Kidney epithelial cell (primary cell): ENCODE measurements around the gene CCDC200. TPM values are rescaled to one million over a fixed set of nuclear protein-coding genes. Genes with fewer than 3 reads are reported as not detected.

Experiments
- total RNA-seq: library from RNA; depleted of rRNA; stranded (reverse); fragments of >200 nt; gene quantifications from 2 replicates; pipeline ENCODE4 v1.2.3, GENCODE V29; 2015

CCDC200 gene
- total RNA-seq, 1 donor from 2014 or later: not detected

Other genes with a start within 250 kb of the CCDC200 start
- gene PTGES3L, start 248.5 kb downstream of the CCDC200 start, total RNA-seq: 1.2 and 1.6 TPM in 2 replicates
- 13.2 and 20.1 TPM in 2 replicates for gene RUNDC1, start 248.1 kb downstream of the CCDC200 start, total RNA-seq
- 1,478 and 1,940 TPM in 2 replicates for gene RPL27, start 230.2 kb downstream of the CCDC200 start, total RNA-seq
- 9.7 and 11.5 TPM in 2 replicates for gene IFI35, start 221.8 kb downstream of the CCDC200 start, total RNA-seq
- gene VAT1, start 206.2 kb downstream of the CCDC200 start, total RNA-seq: 398 and 429 TPM in 2 replicates
- gene RND2, start 203.4 kb downstream of the CCDC200 start, total RNA-seq: 0.63 and 0.96 TPM in 2 replicates
- 9.3 and 11.4 TPM in 2 replicates for gene BRCA1, start 103.3 kb downstream of the CCDC200 start, total RNA-seq
- gene NBR1, start 57.4 kb downstream of the CCDC200 start, total RNA-seq: 60.5 and 64.1 TPM in 2 replicates
- 4.0 and 5.6 TPM in 2 replicates for gene TMEM106A, start 16.7 kb downstream of the CCDC200 start, total RNA-seq
- not detected in 2 replicates for gene RNU2-1, start 5.4 kb upstream of the CCDC200 start, total RNA-seq
- gene ARL4D, start 170.4 kb upstream of the CCDC200 start, total RNA-seq: 1.5 and 1.8 TPM in 2 replicates